ENCODE measurements around the gene SPTB.

DNA sequence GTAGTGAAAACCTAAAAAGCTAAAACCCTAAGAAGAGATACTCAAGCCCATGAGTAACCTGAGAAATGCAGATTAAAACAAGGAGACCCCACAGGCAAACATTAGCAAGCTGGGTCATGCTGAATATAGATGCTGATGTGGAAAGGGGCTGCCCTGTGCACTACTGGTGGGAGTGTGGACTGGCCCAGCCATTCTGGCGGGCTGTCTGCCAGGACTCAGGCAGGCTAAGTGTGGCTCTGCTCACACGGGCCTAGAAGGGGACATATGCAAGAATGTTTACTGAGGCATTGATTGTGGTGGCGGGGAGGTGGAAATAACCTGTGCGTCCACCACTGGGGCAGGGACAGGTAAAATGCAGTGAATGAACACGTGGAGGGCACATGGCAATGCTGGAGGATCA is 48.3 kb downstream of the SPTB start:
- TF ChIP-seq POLR2AphosphoS5 (IDR thresholded peaks at IDR 0.05) (no peak), POLR2A (IDR thresholded peaks at IDR 0.05) (no peak), EP300 (IDR thresholded peaks at IDR 0.05) (no peak)
- TF ChIP-seq, protein P1, sequence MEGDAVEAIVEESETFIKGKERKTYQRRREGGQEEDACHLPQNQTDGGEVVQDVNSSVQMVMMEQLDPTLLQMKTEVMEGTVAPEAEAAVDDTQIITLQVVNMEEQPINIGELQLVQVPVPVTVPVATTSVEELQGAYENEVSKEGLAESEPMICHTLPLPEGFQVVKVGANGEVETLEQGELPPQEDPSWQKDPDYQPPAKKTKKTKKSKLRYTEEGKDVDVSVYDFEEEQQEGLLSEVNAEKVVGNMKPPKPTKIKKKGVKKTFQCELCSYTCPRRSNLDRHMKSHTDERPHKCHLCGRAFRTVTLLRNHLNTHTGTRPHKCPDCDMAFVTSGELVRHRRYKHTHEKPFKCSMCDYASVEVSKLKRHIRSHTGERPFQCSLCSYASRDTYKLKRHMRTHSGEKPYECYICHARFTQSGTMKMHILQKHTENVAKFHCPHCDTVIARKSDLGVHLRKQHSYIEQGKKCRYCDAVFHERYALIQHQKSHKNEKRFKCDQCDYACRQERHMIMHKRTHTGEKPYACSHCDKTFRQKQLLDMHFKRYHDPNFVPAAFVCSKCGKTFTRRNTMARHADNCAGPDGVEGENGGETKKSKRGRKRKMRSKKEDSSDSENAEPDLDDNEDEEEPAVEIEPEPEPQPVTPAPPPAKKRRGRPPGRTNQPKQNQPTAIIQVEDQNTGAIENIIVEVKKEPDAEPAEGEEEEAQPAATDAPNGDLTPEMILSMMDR (IDR thresholded peaks at IDR 0.05), result no peak

Measured in sigmoid colon (tissue), 4 donors.